ENCODE measurements around the gene PCMTD2.

- TF ChIP-seq ZNF232 (CRISPR knock-in tag; IDR thresholded peaks at IDR 0.05; ENCODE audit: borderline replicate concordance) (no peak), BCL6 (CRISPR knock-in tag; IDR thresholded peaks at IDR 0.05) (no peak), SMARCC2 (IDR thresholded peaks at IDR 0.05) (no peak), ZNF816 (CRISPR knock-in tag; IDR thresholded peaks at IDR 0.05; ENCODE audit: borderline replicate concordance) (no peak)
Observed at GRCh38 chr20:64276817-64277216, 21.3 kb downstream of the PCMTD2 start.
